Neuron (in vitro differentiated cells): ENCODE measurements around the gene ZBTB12.

Experiments used
- H2AFZ ChIP-seq: one replicate; pipeline ENCODE4 v1.6.1; 2013; ENCODE audit warnings: low read depth, mild to moderate bottlenecking, inconsistent platforms, low read length, moderate library complexity
- H3K27me3 ChIP-seq: one replicate; pipeline ENCODE4 v1.6.1; 2013; ENCODE audit warnings: low read length; ENCODE audit not compliant: insufficient read depth
- H3K36me3 ChIP-seq: one replicate; pipeline ENCODE4 v1.6.1; 2013; ENCODE audit warnings: low read length; ENCODE audit not compliant: insufficient read depth
- H3K4me1 ChIP-seq: one replicate; pipeline ENCODE4 v1.6.1; 2013; ENCODE audit warnings: low read length; ENCODE audit not compliant: insufficient read depth
- H3K4me3 ChIP-seq: 2 replicates; pipeline ENCODE4 v1.5.1; 2013; ENCODE audit warnings: mild to moderate bottlenecking, low read length, moderate library complexity
- H3K9me3 ChIP-seq: one replicate; pipeline ENCODE4 v1.6.1; 2013; ENCODE audit warnings: low read length

The ZBTB12 gene

GRCh38 chr6:31898383-31899011 is 3.4 kb downstream of the ZBTB12 start:
- H3K9me3 ChIP-seq = no peaks in the 10 kb centered on the region
- H3K4me1 ChIP-seq = peaks cover 38% of the 10 kb centered on the region
- H3K4me3 ChIP-seq = peak overlapping the region; percentile 95
- no peak overlapping the region for H2AFZ ChIP-seq
- H3K36me3 ChIP-seq = peaks cover 31% of the 10 kb centered on the region
- no peaks in the 10 kb centered on the region for H3K27me3 ChIP-seq

GRCh38 chr6:31897612-31898382 is 4.1 kb downstream of the ZBTB12 start, which contains the start of gene EHMT2:
EHMT2 (minus strand) TSS chr6:31897698; CDS start chr6:31897677, 21 bp downstream.
- Histone ChIP-seq H3K4me3 (peak within 1 kb of the TSS; percentile 95), H3K27me3 (no peaks in the 10 kb centered on the region), H3K36me3 (peaks cover 38% of the 10 kb centered on the region), H3K4me1 (peaks cover 37% of the 10 kb centered on the region), H3K9me3 (no peaks in the 10 kb centered on the region), H2AFZ (peak within 1 kb of the TSS; percentile 36)

GRCh38 chr6:31896856-31897611 is 4.9 kb downstream of the ZBTB12 start:
- H3K36me3 ChIP-seq = peaks cover 46% of the 10 kb centered on the region
- peaks cover 31% of the 10 kb centered on the region for H3K4me1 ChIP-seq
- H3K27me3 ChIP-seq = no peaks in the 10 kb centered on the region
- H3K4me3 ChIP-seq = peak overlapping the region; percentile 95
- H3K9me3 ChIP-seq = no peaks in the 10 kb centered on the region
- H2AFZ ChIP-seq = no peak overlapping the region

- peaks cover 51% of the 10 kb centered on the region for H3K36me3 ChIP-seq
- no peaks in the 10 kb centered on the region for H3K9me3 ChIP-seq
- no peak overlapping the region for H2AFZ ChIP-seq
- peak overlapping the region; percentile 95 for H3K4me3 ChIP-seq
- H3K27me3 ChIP-seq = no peaks in the 10 kb centered on the region
- peaks cover 31% of the 10 kb centered on the region for H3K4me1 ChIP-seq
Observed at GRCh38 chr6:31896493-31896855, 5.4 kb downstream of the ZBTB12 start.

GRCh38 chr6:31892821-31893220 is 9.1 kb downstream of the ZBTB12 start:
- Histone ChIP-seq H3K9me3 (no peaks in the 10 kb centered on the region), H3K4me3 (no peak overlapping the region), H2AFZ (no peak overlapping the region), H3K36me3 (peaks cover 77% of the 10 kb centered on the region), H3K4me1 (peaks cover 10% of the 10 kb centered on the region), H3K27me3 (no peaks in the 10 kb centered on the region)

- H3K4me1 ChIP-seq = no peaks in the 10 kb centered on the region
- H3K36me3 ChIP-seq = peaks cover 88% of the 10 kb centered on the region
- H3K4me3 ChIP-seq = no peak overlapping the region
- no peaks in the 10 kb centered on the region for H3K9me3 ChIP-seq
- H2AFZ ChIP-seq = no peak overlapping the region
- no peaks in the 10 kb centered on the region for H3K27me3 ChIP-seq
Observed at GRCh38 chr6:31889331-31889972, 12.4 kb downstream of the ZBTB12 start.

- H3K4me1 ChIP-seq = no peaks in the 10 kb centered on the region
- no peaks in the 10 kb centered on the region for H3K27me3 ChIP-seq
- H3K9me3 ChIP-seq = no peaks in the 10 kb centered on the region
- H3K36me3 ChIP-seq = peaks cover 89% of the 10 kb centered on the region
- no peak overlapping the region for H2AFZ ChIP-seq
- H3K4me3 ChIP-seq = no peak overlapping the region
Observed at GRCh38 chr6:31888276-31889258, 13.3 kb downstream of the ZBTB12 start.

- H3K4me3 ChIP-seq = no peak overlapping the region
- no peaks in the 10 kb centered on the region for H3K4me1 ChIP-seq
- H3K36me3 ChIP-seq = peaks cover 89% of the 10 kb centered on the region
Observed at GRCh38 chr6:31887173-31888007, 14.5 kb downstream of the ZBTB12 start.

GRCh38 chr6:31886541-31886991 is 15.3 kb downstream of the ZBTB12 start:
- Histone ChIP-seq H3K4me1 (no peaks in the 10 kb centered on the region), H3K9me3 (no peaks in the 10 kb centered on the region), H3K36me3 (peaks cover 86% of the 10 kb centered on the region), H3K4me3 (no peak overlapping the region), H3K27me3 (no peaks in the 10 kb centered on the region), H2AFZ (no peak overlapping the region)

More at GRCh38 chr6:31887173-31888007, 14.5 kb downstream of the ZBTB12 start:
- no peak overlapping the region for H2AFZ ChIP-seq
- H3K27me3 ChIP-seq = no peaks in the 10 kb centered on the region
- H3K9me3 ChIP-seq = no peaks in the 10 kb centered on the region

GRCh38 chr6:31884528-31885035 is 17.3 kb downstream of the ZBTB12 start:
- no peaks in the 10 kb centered on the region for H3K27me3 ChIP-seq
- peaks cover 91% of the 10 kb centered on the region for H3K36me3 ChIP-seq
- no peak overlapping the region for H3K4me3 ChIP-seq
- H3K9me3 ChIP-seq = no peaks in the 10 kb centered on the region
- no peaks in the 10 kb centered on the region for H3K4me1 ChIP-seq
- no peak overlapping the region for H2AFZ ChIP-seq

- Histone ChIP-seq H3K36me3 (peaks cover 82% of the 10 kb centered on the region), H3K27me3 (no peaks in the 10 kb centered on the region), H3K4me1 (no peaks in the 10 kb centered on the region), H2AFZ (no peak overlapping the region), H3K9me3 (no peaks in the 10 kb centered on the region), H3K4me3 (no peak overlapping the region)
Observed at GRCh38 chr6:31883676-31884075, 18.2 kb downstream of the ZBTB12 start.
